Activated CD8-positive, alpha-beta T cell treated with anti-CD3 and anti-CD28 coated beads, Interleukin-2, amount 10 ng/mL, durations not matched to agents 7 days and 5 days (primary cell): ENCODE results near the gene TRIP11. TPM values are rescaled to one million over a fixed set of nuclear protein-coding genes. Genes with fewer than 3 reads are reported as not detected.

ENCODE experiments used
- ATAC-seq: fragments of 150-1000 bp; cut with Tn5 transposase; one replicate; pipeline ENCODE4 v1.10.0; 2021; ENCODE audit warnings: moderate library complexity
- CTCF ChIA-PET: fragments of 350-600 bp; sonication (Branson Sonifier 250); formaldehyde crosslinking; loops from one replicate; lab custom pipeline; 2021; ENCODE audit warnings: antibody characterized with exemption; lab: Charles Lee
- POLR2A ChIA-PET: fragments of 350-600 bp; sonication (Branson Sonifier 250); formaldehyde crosslinking; loops from one replicate; lab custom pipeline; 2021; ENCODE audit warnings: antibody characterized with exemption; lab: Charles Lee
- DNase-seq: peaks from one replicate; pipeline ENCODE4 v3.0.0-alpha.2; 2020
- H3K27ac Mint-ChIP-seq: one replicate; pipeline ENCODE4 v1.8.0; 2021; ENCODE audit warnings: mild to moderate bottlenecking, mixed read lengths
- H3K27me3 Mint-ChIP-seq: one replicate; pipeline ENCODE4 v1.8.0; 2021; ENCODE audit warnings: low read depth, mixed read lengths
- H3K36me3 Mint-ChIP-seq: one replicate; pipeline ENCODE4 v1.8.0; 2021; ENCODE audit warnings: low read depth, mixed read lengths
- H3K4me1 Mint-ChIP-seq: one replicate; pipeline ENCODE4 v1.8.0; 2021; ENCODE audit warnings: low read depth, mixed read lengths
- H3K4me3 Mint-ChIP-seq: one replicate; pipeline ENCODE4 v1.8.0; 2021; ENCODE audit warnings: mild to moderate bottlenecking, mixed read lengths
- H3K9me3 Mint-ChIP-seq: one replicate; pipeline ENCODE4 v1.8.0; 2022; ENCODE audit warnings: mixed read lengths; ENCODE audit not compliant: insufficient read depth
- total RNA-seq, 2 experiments: library from RNA; stranded (reverse); gene quantifications; one replicate each; pipeline ENCODE4 v1.2.3, GENCODE V29; 2021

Gene TRIP11
- total RNA-seq, 2 experiments from 2014 or later, result 43.6 to 44.5 TPM

DNA sequence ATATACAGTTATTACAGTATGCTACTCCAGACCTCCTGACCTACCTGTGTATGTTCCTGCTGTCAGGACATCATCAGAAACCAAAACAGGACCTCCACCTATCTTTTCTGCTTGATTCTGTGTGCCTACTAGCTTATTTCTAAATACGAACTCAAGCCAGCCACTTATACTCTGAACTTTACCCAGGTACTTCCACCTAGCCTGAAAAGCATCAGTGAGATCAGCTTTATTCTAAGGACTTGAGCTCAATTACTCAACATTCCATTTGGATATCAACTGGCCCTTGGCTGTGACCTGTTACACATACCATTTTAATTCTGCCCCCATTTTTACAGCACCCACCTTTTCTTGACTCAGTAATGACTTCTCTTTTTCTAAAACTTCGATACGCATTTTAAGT is 29.2 kb downstream of the TRIP11 start:
- Mint-ChIP-seq H3K4me1 (peaks cover 2% of the 10 kb centered on the region), H3K27ac (no peak overlapping the region), H3K27me3 (no peaks in the 10 kb centered on the region), H3K36me3 (peaks cover 55% of the 10 kb centered on the region), H3K4me3 (no peak overlapping the region), H3K9me3 (no peaks in the 10 kb centered on the region)
- ChIA-PET CTCF (interaction anchor here (8.0 kb wide), 1 partner anchor 14 kb away, joined by 45 read pairs; no protein-coding TSS in a partner anchor), POLR2A (no interaction called here)
- no peak for DNase-seq
- no peak for ATAC-seq

DNA sequence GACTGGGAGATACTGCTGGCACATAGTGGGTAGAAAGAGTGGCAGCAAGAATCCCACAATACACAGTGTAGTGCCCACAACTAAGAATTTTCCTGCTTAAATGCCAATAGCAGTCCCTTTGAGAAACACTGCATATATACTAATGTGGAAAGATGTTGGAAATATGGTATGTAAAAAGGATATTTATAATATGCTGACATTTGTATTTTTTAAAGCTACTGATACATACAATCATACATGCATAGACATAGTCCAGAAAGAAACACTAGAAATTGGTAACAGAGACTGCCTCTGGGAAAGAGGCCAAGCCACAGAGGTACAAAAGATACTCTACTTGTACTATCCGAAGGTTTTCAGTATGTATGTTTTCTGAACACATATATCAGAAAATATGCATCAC is 30.3 kb downstream of the TRIP11 start:
- no peak for ATAC-seq
- Mint-ChIP-seq H3K27me3 (no peaks in the 10 kb centered on the region), H3K4me1 (peaks cover 12% of the 10 kb centered on the region), H3K36me3 (peaks cover 61% of the 10 kb centered on the region), H3K4me3 (no peak overlapping the region), H3K9me3 (no peaks in the 10 kb centered on the region), H3K27ac (no peak overlapping the region)
- ChIA-PET CTCF (interaction anchor here (8.0 kb wide), 1 partner anchor 13 kb away, joined by 45 read pairs; no protein-coding TSS in a partner anchor), POLR2A (no interaction called here)
- no peak for DNase-seq

DNA sequence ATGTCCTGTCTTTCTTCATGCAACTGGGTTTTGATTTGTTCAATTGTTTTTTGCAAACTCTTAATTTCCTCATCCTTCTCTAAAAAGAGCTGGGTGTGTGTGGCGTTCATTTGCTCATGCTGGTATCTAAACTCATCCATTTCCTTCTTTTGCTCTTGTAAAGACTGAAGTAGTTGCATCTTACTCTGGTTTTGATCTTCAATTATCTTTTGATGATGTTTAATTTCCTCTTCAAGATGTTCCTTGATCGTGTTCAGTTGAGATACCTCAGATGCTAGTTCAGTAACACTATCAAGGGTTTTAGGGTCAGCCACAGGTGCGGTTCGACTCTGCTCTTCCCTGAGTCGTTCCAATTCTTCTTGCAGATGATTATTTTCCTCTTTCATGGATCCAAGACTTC is 34.8 kb downstream of the TRIP11 start:
- Mint-ChIP-seq H3K4me1 (peaks cover 30% of the 10 kb centered on the region), H3K27ac (no peak overlapping the region), H3K36me3 (peaks cover 54% of the 10 kb centered on the region), H3K27me3 (no peaks in the 10 kb centered on the region), H3K9me3 (no peaks in the 10 kb centered on the region), H3K4me3 (no peak overlapping the region)
- DNase-seq (no peak), ATAC-seq (no peak)
- ChIA-PET CTCF (interaction anchor here (1.1 to 2.7 kb wide), 4 partner anchors 8 to 101 kb away, joined by 3 to 27 read pairs (median 3); partner anchors contain the start of gene ATXN3), POLR2A (interaction anchor here (1.3 kb wide), 1 partner anchor 13 kb away, joined by 4 read pairs; no protein-coding TSS in a partner anchor)

DNA sequence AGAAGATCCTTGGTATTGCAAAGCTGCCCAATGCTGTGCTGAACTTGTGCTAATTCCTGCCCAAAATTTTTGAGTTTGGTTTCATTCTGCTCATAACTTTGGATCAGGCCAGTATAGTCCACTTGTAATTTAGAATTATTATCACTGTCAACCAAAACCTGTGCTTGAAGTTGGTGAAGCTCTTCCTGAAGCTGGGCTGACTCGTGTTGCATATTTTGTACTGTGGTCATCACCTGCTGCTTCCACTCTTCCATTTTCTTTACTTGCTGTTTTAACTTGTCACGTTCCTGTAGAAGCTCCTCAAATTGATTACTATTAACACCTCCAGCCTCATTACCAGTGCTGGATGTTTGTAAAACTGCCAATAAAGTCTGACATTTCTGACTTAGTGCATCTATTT is 35.8 kb downstream of the TRIP11 start:
- peaks cover 56% of the 10 kb centered on the region for H3K36me3 Mint-ChIP-seq
- ATAC-seq (no peak), DNase-seq (no peak)
- ChIA-PET POLR2A (no interaction called here), CTCF (interaction anchor here (1.2 to 2.7 kb wide), 2 partner anchors 7 to 102 kb away, joined by 3 to 27 read pairs; partner anchors contain the start of gene ATXN3)
- peaks cover 39% of the 10 kb centered on the region for H3K4me1 Mint-ChIP-seq
- no peaks in the 10 kb centered on the region for H3K27me3 Mint-ChIP-seq
- no peaks in the 10 kb centered on the region for H3K9me3 Mint-ChIP-seq
- no peak overlapping the region for H3K4me3 Mint-ChIP-seq
- no peak overlapping the region for H3K27ac Mint-ChIP-seq

DNA sequence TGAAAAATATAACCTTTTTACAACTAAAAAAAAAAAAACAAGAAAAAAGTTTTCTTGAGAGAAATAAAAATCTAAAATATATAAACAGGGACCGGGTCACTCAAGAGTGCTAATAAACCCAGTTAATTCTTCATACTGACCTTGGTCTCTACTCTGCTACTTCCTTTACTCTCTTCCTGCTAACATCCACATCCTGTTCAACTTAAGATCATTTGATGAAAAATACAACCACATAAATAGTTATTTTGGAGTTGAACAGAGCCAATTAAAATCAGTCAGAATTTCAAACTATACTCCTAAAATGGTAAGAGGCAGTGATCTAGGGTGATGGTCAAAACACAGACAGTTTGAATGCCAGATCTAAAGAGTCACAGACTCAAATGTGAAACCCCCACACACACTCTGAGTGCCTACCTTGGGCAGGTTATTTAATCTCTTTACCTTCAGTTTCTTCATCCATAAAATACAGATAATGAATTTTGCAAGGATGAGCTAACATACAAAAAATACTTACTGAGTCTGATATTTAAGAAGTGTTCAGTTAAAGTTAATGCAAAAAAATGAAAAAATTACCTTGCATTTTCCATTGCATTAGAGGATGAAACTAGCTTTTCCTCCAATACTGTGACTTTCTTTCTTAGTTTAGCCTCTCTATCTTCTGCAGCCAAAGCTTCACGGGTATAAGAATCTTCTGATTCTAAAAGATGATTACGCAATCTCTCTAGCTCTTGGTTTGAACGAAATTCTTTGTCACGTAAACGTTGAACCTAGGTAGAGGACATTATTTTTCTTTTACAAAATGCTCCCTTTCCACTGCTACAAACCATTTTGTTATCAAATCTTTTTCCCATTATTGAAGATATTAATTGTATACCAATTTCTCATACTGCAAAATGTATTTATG is 40.9 kb downstream of the TRIP11 start:
- ChIA-PET CTCF (interaction anchor here (0.6 to 0.8 kb wide), 2 partner anchors 13 to 108 kb away, joined by 3 read pairs; no protein-coding TSS in a partner anchor), POLR2A (no interaction called here)
- H3K36me3 Mint-ChIP-seq, result peaks cover 47% of the 10 kb centered on the region
- DNase-seq, result no peak
- H3K4me1 Mint-ChIP-seq, result peaks cover 48% of the 10 kb centered on the region
- no peaks in the 10 kb centered on the region for H3K9me3 Mint-ChIP-seq
- H3K27me3 Mint-ChIP-seq, result no peaks in the 10 kb centered on the region
- peak; percentile 67 for ATAC-seq
- H3K4me3 Mint-ChIP-seq, result peak overlapping the region; percentile 17
- H3K27ac Mint-ChIP-seq, result peak overlapping the region; percentile 80

DNA sequence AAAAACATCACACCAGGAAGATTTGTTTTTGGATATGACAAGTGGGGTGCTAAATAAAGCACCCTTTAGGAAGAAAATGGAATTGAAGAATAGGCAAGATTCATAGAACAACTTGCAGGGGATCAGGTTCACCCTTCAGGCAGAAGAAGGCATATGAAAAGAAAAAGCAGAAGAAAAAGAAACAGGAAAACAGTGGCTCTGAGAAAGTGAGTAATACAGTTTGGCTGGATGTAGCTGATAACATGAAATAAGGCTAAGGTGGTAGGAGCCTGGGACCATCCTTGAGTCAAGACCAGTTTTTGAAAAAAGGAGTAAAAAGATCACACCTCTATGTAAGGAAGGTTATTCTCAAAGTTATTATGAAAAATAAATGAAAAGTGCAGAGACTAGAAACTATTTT is 42.4 kb downstream of the TRIP11 start:
- ChIA-PET CTCF (interaction anchor here (0.7 to 2.6 kb wide), 55 partner anchors 8 to 679 kb away, joined by 3 to 45 read pairs (median 5); partner anchors contain the start of genes ATXN3, CPSF2, FBLN5 and NDUFB1), POLR2A (interaction anchor here (0.5 to 1.6 kb wide), 4 partner anchors 37 to 488 kb away, joined by 3 to 6 read pairs (median 4); partner anchors contain the start of genes PPP4R3A and TRIP11)
- ATAC-seq (no peak), DNase-seq (no peak)
- Mint-ChIP-seq H3K4me1 (peaks cover 39% of the 10 kb centered on the region), H3K4me3 (no peak overlapping the region), H3K36me3 (peaks cover 43% of the 10 kb centered on the region), H3K9me3 (no peaks in the 10 kb centered on the region), H3K27me3 (no peaks in the 10 kb centered on the region), H3K27ac (peak overlapping the region; percentile 72)

DNA sequence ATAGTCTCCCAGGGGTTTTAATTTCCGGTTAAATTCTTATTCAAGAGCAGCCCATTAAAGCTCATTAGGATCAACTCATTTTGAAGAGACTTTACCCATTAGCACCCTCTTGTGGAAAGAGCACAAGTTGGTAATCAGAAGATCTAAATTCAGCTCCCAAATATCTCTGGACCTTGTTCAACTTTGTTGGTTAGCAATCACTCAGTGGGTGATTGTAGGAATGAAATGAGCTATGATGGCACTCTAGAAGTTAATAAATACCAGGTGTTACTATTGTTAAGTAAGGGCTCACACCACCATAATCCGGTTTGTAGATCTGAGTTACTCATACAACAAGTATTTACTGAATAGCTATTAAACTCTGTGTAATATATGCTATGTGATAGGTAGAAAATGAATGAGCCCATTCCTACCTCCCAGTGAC is 42.9 kb downstream of the TRIP11 start:
- Mint-ChIP-seq H3K4me3 (no peak overlapping the region), H3K27ac (no peak overlapping the region), H3K9me3 (no peaks in the 10 kb centered on the region), H3K27me3 (no peaks in the 10 kb centered on the region), H3K36me3 (peaks cover 47% of the 10 kb centered on the region), H3K4me1 (peaks cover 39% of the 10 kb centered on the region)
- DNase-seq, result no peak
- ChIA-PET POLR2A (interaction anchor here (0.5 to 1.6 kb wide), 5 partner anchors 36 to 487 kb away, joined by 3 to 6 read pairs (median 3); partner anchors contain the start of genes PPP4R3A and TRIP11), CTCF (interaction anchor here (0.7 to 2.6 kb wide), 58 partner anchors 8 to 678 kb away, joined by 3 to 45 read pairs (median 5); partner anchors contain the start of genes ATXN3, CPSF2, FBLN5 and NDUFB1)
- ATAC-seq, result peak; percentile 60

DNA sequence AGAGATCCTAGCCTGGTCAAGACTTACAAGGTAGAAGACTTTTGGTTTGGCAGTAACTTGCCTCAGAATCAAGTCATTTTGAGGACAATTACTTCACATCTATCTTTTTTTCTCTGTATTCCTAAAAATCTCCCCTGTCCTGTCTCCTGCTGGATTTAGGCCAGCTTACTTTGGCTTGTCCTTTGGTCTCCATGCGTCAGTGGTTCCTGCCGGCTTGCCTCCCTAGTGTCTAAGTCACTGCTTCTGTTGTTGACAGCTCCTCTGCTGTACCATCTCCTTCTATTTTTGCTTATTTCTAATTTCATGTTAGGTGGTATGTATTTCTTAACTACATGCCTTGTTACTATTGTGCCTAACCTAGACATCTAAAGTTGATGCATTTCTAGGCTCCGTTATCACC is 52.7 kb downstream of the TRIP11 start:
- Mint-ChIP-seq H3K36me3 (peaks cover 68% of the 10 kb centered on the region), H3K27me3 (no peaks in the 10 kb centered on the region), H3K4me3 (no peak overlapping the region), H3K4me1 (no peaks in the 10 kb centered on the region), H3K9me3 (no peaks in the 10 kb centered on the region), H3K27ac (no peak overlapping the region)
- POLR2A ChIA-PET, result no interaction called here
- ATAC-seq, result no peak
- no peak for DNase-seq
- CTCF ChIA-PET, result interaction anchor here (5.7 kb wide), 1 partner anchor 10 kb away, joined by 37 read pairs; no protein-coding TSS in a partner anchor

DNA sequence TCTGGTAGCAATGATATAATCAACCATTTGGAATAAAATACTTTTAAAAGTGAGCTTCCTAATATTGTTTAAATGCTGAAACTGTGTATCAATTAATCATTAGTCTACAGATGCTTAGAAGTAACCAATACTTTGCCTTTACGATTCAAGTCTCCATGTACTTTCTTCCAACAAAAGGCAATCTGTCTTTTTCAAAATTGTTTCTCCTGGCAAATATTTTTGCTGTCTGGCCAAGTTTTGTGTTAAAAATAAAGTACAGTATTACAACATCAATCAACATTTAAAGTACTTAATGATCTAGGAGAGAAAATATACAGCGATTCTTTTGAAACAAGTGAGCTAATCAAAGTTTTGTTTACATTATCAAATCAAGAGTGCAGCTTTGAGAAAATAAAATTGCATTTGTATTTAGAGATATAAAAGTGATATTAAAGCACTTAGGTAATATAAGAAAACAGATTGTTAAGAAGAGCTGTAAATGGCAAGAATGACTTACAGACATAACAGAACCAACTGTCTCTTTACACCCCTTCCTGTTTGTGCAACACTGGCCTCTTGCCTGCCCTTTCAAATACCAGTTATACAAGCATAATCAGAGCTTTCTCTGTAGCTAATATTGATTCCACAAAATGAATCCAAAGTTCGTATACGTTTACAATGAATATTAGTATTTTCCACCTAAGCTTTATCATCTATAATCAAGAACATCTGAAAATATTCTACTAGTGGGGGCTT is 54.2 kb downstream of the TRIP11 start:
- no peak for DNase-seq
- Mint-ChIP-seq H3K27me3 (no peaks in the 10 kb centered on the region), H3K9me3 (no peaks in the 10 kb centered on the region), H3K4me3 (no peak overlapping the region), H3K27ac (no peak overlapping the region), H3K36me3 (peaks cover 59% of the 10 kb centered on the region), H3K4me1 (no peaks in the 10 kb centered on the region)
- ChIA-PET POLR2A (no interaction called here), CTCF (interaction anchor here (0.9 to 5.7 kb wide), 3 partner anchors 11 to 74 kb away, joined by 3 to 37 read pairs (median 3); no protein-coding TSS in a partner anchor)
- ATAC-seq, result no peak

DNA sequence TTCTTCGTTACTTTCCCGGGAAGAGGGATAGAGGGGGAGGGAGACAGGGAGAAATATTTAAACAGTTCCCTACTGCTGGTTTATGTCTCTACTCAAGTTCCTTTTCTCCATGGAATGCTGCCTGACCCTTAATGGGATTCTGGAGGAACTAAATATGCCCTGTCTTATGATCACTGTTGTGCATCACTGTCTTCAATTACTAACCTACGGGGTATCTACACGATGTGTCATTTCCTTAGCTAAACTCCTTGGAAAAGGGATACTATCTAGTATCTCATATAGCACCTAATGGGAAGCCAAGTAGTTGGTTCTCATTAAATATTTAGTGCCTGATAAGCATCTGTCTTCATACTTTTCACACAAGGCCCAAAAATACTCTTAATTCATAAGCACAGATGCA is 54.9 kb downstream of the TRIP11 start:
- H3K9me3 Mint-ChIP-seq, result no peaks in the 10 kb centered on the region
- H3K27ac Mint-ChIP-seq, result no peak overlapping the region
- no peak for DNase-seq
- CTCF ChIA-PET, result interaction anchor here (0.9 to 5.7 kb wide), 3 partner anchors 12 to 74 kb away, joined by 3 to 37 read pairs (median 3); no protein-coding TSS in a partner anchor
- no peaks in the 10 kb centered on the region for H3K27me3 Mint-ChIP-seq
- no peak for ATAC-seq
- no peak overlapping the region for H3K4me3 Mint-ChIP-seq
- POLR2A ChIA-PET, result interaction anchor here (0.5 kb wide), 1 partner anchor 55 kb away, joined by 3 read pairs; no protein-coding TSS in a partner anchor
- peaks cover 64% of the 10 kb centered on the region for H3K36me3 Mint-ChIP-seq
- no peaks in the 10 kb centered on the region for H3K4me1 Mint-ChIP-seq

DNA sequence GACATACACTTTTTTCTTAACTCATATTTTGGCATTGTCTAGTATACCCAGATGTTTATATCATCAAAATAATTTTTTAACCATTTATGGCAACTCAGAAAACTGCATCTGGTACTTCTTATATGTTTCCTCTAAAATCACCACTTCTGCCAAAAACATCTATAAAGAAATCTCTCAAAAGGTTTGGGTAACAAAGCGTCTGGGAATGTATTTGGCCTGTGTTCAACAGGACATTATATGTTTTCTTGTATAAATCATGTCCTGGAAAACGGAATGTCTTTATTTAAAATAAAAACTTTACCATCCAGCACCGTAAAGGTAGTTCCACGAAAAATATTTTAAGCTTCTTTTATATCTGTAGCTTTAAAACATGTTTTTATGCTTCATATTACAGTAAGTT is 56.3 kb downstream of the TRIP11 start:
- no peak for ATAC-seq
- Mint-ChIP-seq H3K27ac (no peak overlapping the region), H3K27me3 (no peaks in the 10 kb centered on the region), H3K4me3 (no peak overlapping the region), H3K9me3 (no peaks in the 10 kb centered on the region), H3K36me3 (peaks cover 58% of the 10 kb centered on the region), H3K4me1 (no peaks in the 10 kb centered on the region)
- CTCF ChIA-PET, result interaction anchor here (1.4 to 5.7 kb wide), 2 partner anchors 13 to 14 kb away, joined by 8 to 37 read pairs; no protein-coding TSS in a partner anchor
- POLR2A ChIA-PET, result no interaction called here
- DNase-seq, result no peak
